Inferior parietal cortex (tissue), 1 donor: ENCODE measurements around the gene SYT17.

Experiments used
- DNase-seq: peaks from one replicate; pipeline ENCODE4 v3.0.0-alpha.2; 2016; ENCODE audit errors: extremely low spot score

SYT17 gene

GRCh38 chr16:19301931-19302330 lies 133.9 kb downstream of the SYT17 start:
- no peak for DNase-seq

GRCh38 chr16:19304750-19305149 lies 136.7 kb downstream of the SYT17 start:
- DNase-seq: no peak

GRCh38 chr16:19305443-19305842 lies 137.4 kb downstream of the SYT17 start:
- no peak for DNase-seq

- no peak for DNase-seq
These were observed 139.7 kb downstream of the SYT17 start for GRCh38 chr16:19307587-19308241.

- no peak for DNase-seq
These were observed 140.4 kb downstream of the SYT17 start for GRCh38 chr16:19308392-19308791.

GRCh38 chr16:19309178-19309577 lies 141.1 kb downstream of the SYT17 start:
- no peak for DNase-seq

- no peak for DNase-seq
These were observed 146.8 kb downstream of the SYT17 start for GRCh38 chr16:19314718-19315425.

GRCh38 chr16:19315889-19316433 lies 147.9 kb downstream of the SYT17 start:
- no peak for DNase-seq

- DNase-seq: no peak
These were observed 148.8 kb downstream of the SYT17 start for GRCh38 chr16:19316846-19317245.
